Measurements from ENCODE around the gene LYRM1. TPM values are rescaled to one million over a fixed set of nuclear protein-coding genes. Genes with fewer than 3 reads are reported as not detected.

LYRM1 gene
- total and polyA plus RNA-seq, 10 of the 15 experiments (the other 5 are each of a cell fraction or from before 2014, with no cell fraction given) = 18.4 to 54.4 (median 38.0) TPM

- peak; percentile 91 for TF ChIP-seq BCLAF1 (IDR thresholded peaks at IDR 0.05)
- no peak for TF ChIP-seq ZBTB33 (IDR thresholded peaks at IDR 0.05)
- TF ChIP-seq ETV6 (conservative IDR thresholded peaks at IDR 0.05 in 1 of 2, IDR thresholded peaks at IDR 0.05 in 1 of 2; ENCODE audit: borderline replicate concordance in 1 of 2, low read depth in 1 of 2) = 0 out of 4 replicates have a peak, but pooled peaks of 1 of the 2 experiments have one; percentile 53
- no peak for TF ChIP-seq ATF2 (IDR thresholded peaks at IDR 0.05; ENCODE audit: low read length)
- TF ChIP-seq KLF5 (IDR thresholded peaks at IDR 0.05; ENCODE audit: partially characterized antibody) = peak; percentile 98
- no peak for TF ChIP-seq SMARCA5 (IDR thresholded peaks at IDR 0.05)
- no peak for TF ChIP-seq RBBP5 (conservative IDR thresholded peaks at IDR 0.05)
- no peak for TF ChIP-seq CHD4 (IDR thresholded peaks at IDR 0.05)
- peak; percentile 92 for TF ChIP-seq CREM (IDR thresholded peaks at IDR 0.05; ENCODE audit: low read depth)
- TF ChIP-seq ATF7 (IDR thresholded peaks at IDR 0.05; ENCODE audit: low read depth) = peak; percentile 99
- no peak for TF ChIP-seq TCF12 (IDR thresholded peaks at IDR 0.05; ENCODE audit: low read depth, low read length)
- no peak for TF ChIP-seq REST (IDR thresholded peaks at IDR 0.05; ENCODE audit: low read depth, low read length)
- no peak for TF ChIP-seq TCF7 (IDR thresholded peaks at IDR 0.05; ENCODE audit: borderline replicate concordance)
- no peak for TF ChIP-seq MTA3 (IDR thresholded peaks at IDR 0.05; ENCODE audit: borderline replicate concordance, low read length)
- no peak for TF ChIP-seq MYB (IDR thresholded peaks at IDR 0.05; ENCODE audit: borderline replicate concordance, low read depth, low read length)
- TF ChIP-seq DPF2 (IDR thresholded peaks at IDR 0.05) = peak; percentile 70; the same call in 1 of the 2 replicates
- no peak for TF ChIP-seq JUNB (IDR thresholded peaks at IDR 0.05)
- no peak for TF ChIP-seq KAT2A (conservative IDR thresholded peaks at IDR 0.05; ENCODE audit: control insufficient read depth, low read depth, low read length)
- no peak for TF ChIP-seq PBX3 (IDR thresholded peaks at IDR 0.05; ENCODE audit: insufficient replicate concordance, low read depth, low read length)
Observed at GRCh38 chr16:20900299-20901067, at the start of gene LYRM1, which contains the start of gene DCUN1D3 (continued).

All from GM12878 (cell line).